H4 (cell line): ENCODE results near the gene CACTIN. TPM values are rescaled to one million over a fixed set of nuclear protein-coding genes. Genes with fewer than 3 reads are reported as not detected.
A peak's percentile ranks its signal among the peaks of the same experiment; 100 is the strongest.
"Not testable (repeated sequence)": the region's sequence is repeated elsewhere in the genome, so short reads cannot be mapped to it uniquely, and the experiment has no call there.

Experiments used
- DNase-seq: peaks from one replicate; pipeline ENCODE4 v3.0.0-alpha.2; 2015; ENCODE audit warnings: low spot score
- total RNA-seq: library from RNA; depleted of rRNA; stranded (reverse); fragments of >200 nt; shearing (Covaris generic); gene quantifications from 2 replicates; pipeline ENCODE4 v1.2.3, GENCODE V29; 2014; rRNA removed

Gene CACTIN
- total RNA-seq, 1 experiment from 2014 or later: 13.9 TPM

DNA sequence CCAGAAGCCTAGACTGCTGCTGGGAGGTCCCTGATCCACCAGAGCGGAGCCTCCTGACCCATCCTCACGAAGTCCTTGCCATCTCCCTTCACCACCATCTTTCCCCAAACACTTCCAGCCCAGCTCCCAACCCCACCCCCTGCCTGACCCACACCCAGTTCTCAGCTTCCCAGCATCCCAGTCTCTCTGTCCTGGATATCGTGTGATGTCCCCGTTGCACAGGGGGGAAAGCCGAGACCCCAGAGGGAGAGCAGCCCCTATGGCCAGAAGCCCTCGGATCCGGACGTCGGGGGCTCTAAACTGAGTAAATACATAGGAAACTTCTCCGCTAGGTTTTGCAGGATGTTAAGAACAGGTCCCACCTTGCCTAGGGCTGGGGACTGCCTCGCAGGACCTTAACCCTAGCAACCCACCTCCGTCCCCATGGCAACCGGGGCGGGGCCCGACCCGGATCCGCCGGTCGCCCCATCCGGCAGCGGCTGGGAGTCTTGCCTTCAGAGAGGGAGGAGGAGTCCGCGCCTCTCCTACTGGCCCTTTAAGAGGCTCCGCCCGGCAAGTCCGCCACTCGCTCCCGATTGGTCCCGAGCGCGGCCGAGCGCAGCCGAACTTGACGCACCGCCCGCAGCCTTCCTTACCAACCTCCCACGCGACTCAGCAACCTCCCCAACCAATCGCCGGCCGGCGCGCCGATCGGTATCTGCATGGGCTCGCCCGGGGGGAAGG, 54.3 kb downstream of the CACTIN start:
- peak; percentile 99 for DNase-seq

DNA sequence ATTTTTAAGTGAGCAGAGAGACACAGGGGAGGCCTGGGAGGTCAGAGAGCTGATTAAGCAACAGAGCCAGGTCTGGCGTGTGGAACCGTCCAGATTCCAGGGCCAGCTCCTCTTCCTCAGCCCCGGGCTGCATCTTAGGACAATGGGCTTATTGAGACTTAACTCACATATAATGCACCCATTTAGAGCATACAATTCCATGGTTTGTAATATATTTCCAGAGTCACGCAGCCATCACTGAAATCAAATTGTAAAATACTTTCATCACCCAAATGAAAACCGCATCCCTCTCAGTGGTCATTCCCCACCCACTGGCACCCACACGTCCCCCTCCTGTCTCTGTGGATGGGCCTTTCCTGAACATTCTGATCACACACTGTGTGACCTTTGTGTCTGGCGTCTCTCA, 56.0 kb downstream of the CACTIN start:
- DNase-seq: peak; percentile 2

DNA sequence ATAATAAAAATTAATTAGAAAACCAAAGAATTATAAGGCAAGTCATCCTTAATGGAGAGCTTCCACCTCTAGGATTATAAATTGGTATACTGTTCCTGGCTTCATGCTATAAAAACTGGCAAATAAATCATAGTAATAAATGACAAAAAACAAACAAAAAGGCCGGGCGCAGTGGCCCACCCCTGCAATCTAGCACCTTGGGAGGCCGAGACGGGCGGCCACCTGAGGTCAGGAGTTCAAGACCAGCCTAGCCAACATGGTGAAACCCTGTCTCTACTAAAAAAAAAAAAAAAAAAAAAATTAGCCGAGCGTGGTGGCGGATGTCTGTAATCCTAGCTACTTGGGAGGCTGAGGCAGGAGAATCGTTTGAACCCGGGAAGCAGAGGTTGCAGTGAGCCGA, 56.5 kb downstream of the CACTIN start:
- DNase-seq: not testable (repeated sequence)

GRCh38 chr19:3565139-3565538, 61.5 kb downstream of the CACTIN start:
- peak; percentile 66 for DNase-seq

GRCh38 chr19:3563709-3564524, 62.7 kb downstream of the CACTIN start:
- peak; percentile 2 for DNase-seq

Other genes starting within 250 kb of the CACTIN start
- gene SMIM24, start 146.3 kb downstream of the CACTIN start, total RNA-seq: not detected in 2 replicates
- not detected in 2 replicates for gene SMIM44, start 143.3 kb downstream of the CACTIN start, total RNA-seq
- gene DOHH, start 126.1 kb downstream of the CACTIN start, total RNA-seq: 6.9 and 11.0 TPM in 2 replicates
- 20.0 and 24.3 TPM in 2 replicates for gene FZR1, start 120.5 kb downstream of the CACTIN start, total RNA-seq
- gene TEKTIP1, start 87.6 kb downstream of the CACTIN start, total RNA-seq: not detected in 2 replicates
- 32.1 and 55.1 TPM in 2 replicates for gene MFSD12, start 69.2 kb downstream of the CACTIN start, total RNA-seq
- 72.2 and 90.8 TPM in 2 replicates for gene HMG20B, start 53.8 kb downstream of the CACTIN start, total RNA-seq
- gene GIPC3, start 41.3 kb downstream of the CACTIN start, total RNA-seq: not detected in 2 replicates
- 1.6 TPM in 1 of 2 replicates, not detected in the other for gene TBXA2R, start 19.9 kb downstream of the CACTIN start, total RNA-seq
- gene PIP5K1C, start 73.7 kb upstream of the CACTIN start, total RNA-seq: 5.3 and 6.8 TPM in 2 replicates
- 1.5 TPM in 1 of 2 replicates, not detected in the other for gene TJP3, start 81.6 kb upstream of the CACTIN start, total RNA-seq
- 11.4 and 15.8 TPM in 2 replicates for gene APBA3, start 134.9 kb upstream of the CACTIN start, total RNA-seq
- 74.4 and 75.7 TPM in 2 replicates for gene MRPL54, start 135.9 kb upstream of the CACTIN start, total RNA-seq
- not detected in 2 replicates for gene RAX2, start 145.4 kb upstream of the CACTIN start, total RNA-seq
- 0.04 TPM in 1 of 2 replicates, not detected in the other for gene MATK, start 159.6 kb upstream of the CACTIN start, total RNA-seq
- not detected in 2 replicates for gene ZFR2, start 242.2 kb upstream of the CACTIN start, total RNA-seq